Measurements from ENCODE around the gene MGA. TPM values are rescaled to one million over a fixed set of nuclear protein-coding genes. Genes with fewer than 3 reads are reported as not detected.

MGA gene
- total RNA-seq, 1 experiment from 2014 or later = 21.4 TPM

DNA sequence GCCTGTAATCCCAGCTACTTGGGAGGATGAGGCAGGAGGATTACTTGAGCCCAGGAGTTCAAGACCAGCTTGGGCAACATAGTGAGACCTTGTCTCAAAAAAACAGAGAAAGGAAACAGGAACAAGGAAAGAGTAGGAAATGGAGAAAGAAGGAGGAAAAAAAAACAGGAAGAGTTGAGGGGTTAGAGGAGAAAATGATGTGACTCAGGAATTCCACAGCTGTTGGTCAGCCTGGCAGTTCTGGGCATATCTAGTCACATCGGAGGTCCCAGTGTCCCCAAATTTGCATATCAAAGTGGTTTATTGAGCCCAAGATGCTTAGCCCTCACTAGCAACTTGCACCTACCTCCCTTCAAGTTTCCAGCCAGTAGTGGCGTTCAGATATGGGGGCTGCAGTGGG is 148.9 kb downstream of the MGA start:
- peak; percentile 21 for DNase-seq
- no peaks in the 10 kb centered on the region; the same call in 1 of the 2 replicates for H3K36me3 ChIP-seq (replicated peaks; ENCODE audit: control insufficient read depth, insufficient read depth, low read length)
- H3K27me3 ChIP-seq (ENCODE audit: control insufficient read depth, insufficient read depth, low read length) = no peaks in the 10 kb centered on the region
- no peak overlapping the region for H3K4me3 ChIP-seq (ENCODE audit: insufficient read depth, low read depth, low read length)

DNA sequence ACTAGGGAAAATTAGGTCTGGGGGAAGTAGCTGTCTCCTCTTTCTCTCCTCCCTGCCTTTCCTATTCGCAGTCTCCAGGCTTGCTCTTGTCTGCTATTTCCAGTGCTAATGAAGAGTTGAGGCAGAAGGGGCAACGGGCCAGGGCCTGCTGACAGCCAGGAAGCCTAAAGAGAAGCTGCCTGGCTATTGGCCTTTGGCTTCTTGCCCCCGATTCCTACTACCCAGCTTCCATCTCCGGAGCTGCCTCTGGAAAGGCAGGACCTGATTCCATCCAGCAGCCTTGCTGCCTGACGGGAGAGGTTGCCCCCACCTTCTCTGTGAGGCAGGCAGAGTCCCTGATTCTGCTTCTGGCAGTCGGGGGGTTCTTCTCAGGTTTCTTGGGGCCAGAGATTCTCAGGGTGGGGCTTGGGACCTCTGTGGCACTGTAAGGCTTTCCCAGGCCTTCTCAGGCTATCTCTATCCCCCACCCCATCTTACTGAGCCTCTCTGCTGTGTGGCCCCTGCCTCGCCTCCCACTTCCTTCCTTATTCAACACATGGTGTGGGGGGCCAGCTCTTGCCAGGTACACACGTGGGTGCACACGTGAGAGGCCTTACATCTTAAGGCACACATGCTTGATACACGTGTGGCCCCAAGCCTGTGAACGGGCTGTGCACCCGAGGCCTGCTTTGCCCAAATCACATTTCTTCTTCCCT is 149.5 kb downstream of the MGA start:
- peak; percentile 16 for DNase-seq
- Histone ChIP-seq H3K36me3 (replicated peaks; ENCODE audit: control insufficient read depth, insufficient read depth, low read length) (no peaks in the 10 kb centered on the region; the same call in 1 of the 2 replicates), H3K4me3 (ENCODE audit: insufficient read depth, low read depth, low read length) (no peak overlapping the region), H3K27me3 (ENCODE audit: control insufficient read depth, insufficient read depth, low read length) (no peaks in the 10 kb centered on the region)

DNA sequence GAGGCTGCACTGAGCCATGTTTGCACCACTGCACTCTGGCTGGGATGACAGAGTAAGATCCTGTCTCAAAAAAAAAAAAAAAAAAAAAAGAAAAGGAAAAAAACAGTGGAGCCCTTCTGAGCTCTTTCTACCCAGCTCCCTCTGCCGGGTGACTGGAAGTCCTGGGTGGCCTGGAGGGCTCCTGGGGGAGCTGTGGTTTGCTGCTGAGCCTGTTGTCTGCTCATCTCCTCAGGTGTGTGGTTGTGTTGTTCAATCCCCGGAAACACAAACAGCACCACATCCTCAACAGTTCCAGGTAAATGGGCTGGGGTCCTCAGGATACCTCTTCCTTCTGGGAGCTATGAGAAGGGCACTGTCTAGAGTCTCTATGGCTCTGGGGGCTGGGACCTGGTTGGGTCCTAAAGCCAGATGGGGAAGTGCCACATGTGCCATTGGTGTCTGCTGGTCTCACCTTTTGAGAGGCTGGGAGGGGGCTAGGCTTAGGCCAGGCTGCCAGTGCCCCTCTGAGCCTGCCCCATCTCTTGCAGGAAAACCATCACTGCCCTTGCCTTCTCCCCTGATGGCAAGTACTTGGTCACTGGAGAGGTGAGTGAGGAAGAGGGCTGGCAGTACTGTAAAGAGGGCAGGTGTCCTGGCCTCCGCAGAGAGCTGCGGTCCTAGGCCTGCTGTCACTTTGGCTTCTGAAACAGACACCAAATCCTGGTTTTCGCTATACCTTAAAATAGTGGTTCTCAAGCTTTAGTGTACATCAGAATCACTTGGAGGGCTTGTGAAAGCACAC is 150.6 kb downstream of the MGA start:
- H3K4me3 ChIP-seq (ENCODE audit: insufficient read depth, low read depth, low read length) = no peak overlapping the region
- H3K27me3 ChIP-seq (ENCODE audit: control insufficient read depth, insufficient read depth, low read length) = no peaks in the 10 kb centered on the region
- no peaks in the 10 kb centered on the region; the same call in 1 of the 2 replicates for H3K36me3 ChIP-seq (replicated peaks; ENCODE audit: control insufficient read depth, insufficient read depth, low read length)
- no peak for DNase-seq

DNA sequence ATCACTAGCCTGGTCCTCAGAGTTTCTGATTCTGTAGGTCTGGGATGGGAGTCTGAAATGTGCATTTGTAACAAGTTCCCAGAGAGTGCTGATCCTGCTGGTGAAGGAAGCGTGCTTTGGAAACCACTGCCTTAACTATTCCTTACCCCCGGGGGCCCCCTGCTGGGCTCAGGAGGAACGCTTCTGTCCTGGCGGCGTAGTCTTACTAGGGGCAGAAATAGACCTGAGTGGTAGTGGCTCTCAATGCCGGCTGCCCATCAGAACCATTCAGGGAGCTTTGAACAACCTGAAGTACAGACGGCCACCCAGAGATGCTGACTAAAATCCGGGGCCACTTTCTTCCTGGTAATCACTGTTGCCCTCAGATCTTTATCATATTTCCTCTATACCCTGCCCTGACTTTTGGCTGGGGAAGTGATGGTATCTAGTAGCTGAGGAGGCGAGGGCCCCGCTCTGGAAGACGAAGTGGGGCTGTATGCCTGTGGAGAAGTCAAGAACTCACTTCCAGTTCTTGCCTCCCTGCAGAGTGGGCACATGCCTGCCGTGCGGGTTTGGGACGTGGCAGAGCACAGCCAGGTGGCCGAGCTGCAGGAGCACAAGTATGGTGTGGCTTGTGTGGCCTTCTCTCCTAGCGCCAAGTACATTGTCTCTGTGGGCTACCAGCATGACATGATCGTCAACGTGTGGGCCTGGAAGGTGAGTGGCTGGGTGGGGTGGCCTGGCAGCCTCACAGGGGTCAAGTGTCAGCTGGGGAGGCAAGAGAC is 151.4 kb downstream of the MGA start:
- Histone ChIP-seq H3K36me3 (replicated peaks; ENCODE audit: control insufficient read depth, insufficient read depth, low read length) (no peaks in the 10 kb centered on the region; the same call in 1 of the 2 replicates), H3K4me3 (ENCODE audit: insufficient read depth, low read depth, low read length) (no peak overlapping the region), H3K27me3 (ENCODE audit: control insufficient read depth, insufficient read depth, low read length) (no peaks in the 10 kb centered on the region)
- peak; percentile 95 for DNase-seq

DNA sequence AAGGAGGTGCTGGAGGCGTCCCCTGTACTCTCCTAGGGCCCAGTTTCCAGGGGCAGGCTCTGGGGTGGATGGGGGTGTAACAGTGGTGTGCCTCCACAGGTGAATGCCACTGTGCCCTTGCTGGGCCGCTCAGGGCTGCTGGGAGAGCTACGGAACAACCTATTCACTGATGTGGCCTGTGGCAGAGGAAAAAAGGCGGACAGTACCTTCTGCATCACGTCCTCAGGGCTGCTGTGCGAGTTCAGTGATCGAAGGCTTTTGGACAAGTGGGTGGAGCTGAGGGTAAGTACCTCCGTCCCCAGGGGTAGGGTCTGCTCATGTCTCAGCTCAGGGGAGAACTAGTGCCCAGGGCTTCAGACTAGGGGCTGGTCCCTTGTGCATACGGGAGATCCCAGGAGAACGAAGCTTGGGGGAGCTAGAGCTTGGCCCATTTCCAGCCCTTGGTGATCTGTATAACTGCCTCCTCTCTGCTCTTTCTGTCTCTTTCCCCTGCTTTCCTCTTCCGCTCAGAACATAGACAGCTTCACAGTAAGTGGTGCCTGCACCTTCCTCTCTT is 152.7 kb downstream of the MGA start:
- Histone ChIP-seq H3K36me3 (replicated peaks; ENCODE audit: control insufficient read depth, insufficient read depth, low read length) (no peaks in the 10 kb centered on the region; the same call in 1 of the 2 replicates), H3K4me3 (ENCODE audit: insufficient read depth, low read depth, low read length) (no peak overlapping the region), H3K27me3 (ENCODE audit: control insufficient read depth, insufficient read depth, low read length) (no peaks in the 10 kb centered on the region)
- no peak for DNase-seq

DNA sequence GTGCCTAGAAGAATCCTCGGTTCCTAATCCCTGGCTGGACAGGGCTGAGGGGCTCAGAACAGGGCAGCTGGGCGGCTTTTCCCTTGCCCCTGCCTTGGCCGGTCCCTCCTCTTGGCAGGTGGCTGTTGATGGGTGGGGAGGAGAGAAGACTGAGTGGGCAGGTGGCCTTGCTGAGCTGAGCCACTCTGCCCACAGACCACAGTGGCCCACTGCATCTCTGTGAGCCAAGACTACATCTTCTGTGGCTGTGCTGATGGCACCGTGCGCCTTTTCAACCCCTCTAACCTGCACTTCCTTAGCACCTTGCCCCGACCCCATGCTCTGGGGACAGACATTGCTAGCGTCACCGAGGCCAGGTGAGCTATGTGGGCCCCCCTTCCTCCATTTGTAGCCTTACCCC is 153.2 kb downstream of the MGA start:
- H3K4me3 ChIP-seq (ENCODE audit: insufficient read depth, low read depth, low read length) = no peak overlapping the region
- no peak for DNase-seq
- no peaks in the 10 kb centered on the region for H3K27me3 ChIP-seq (ENCODE audit: control insufficient read depth, insufficient read depth, low read length)
- no peaks in the 10 kb centered on the region; the same call in none of the 2 replicates for H3K36me3 ChIP-seq (replicated peaks; ENCODE audit: control insufficient read depth, insufficient read depth, low read length)

DNA sequence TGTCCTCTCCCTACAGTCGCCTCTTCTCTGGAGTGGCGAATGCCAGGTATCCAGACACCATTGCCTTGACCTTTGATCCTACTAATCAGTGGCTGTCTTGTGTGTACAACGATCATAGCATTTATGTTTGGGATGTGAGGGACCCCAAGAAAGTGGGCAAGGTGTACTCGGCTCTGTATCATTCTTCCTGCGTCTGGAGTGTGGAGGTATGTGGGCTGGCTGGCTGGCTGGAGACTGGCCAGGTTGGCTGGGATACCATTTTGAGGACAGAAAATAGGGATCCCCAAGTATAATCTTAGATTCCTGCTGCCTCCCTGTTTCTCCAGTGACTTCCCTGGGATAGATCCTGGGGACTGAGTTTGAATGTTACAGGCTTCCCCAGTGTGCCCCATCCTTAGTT is 154.3 kb downstream of the MGA start:
- Histone ChIP-seq H3K4me3 (ENCODE audit: insufficient read depth, low read depth, low read length) (no peak overlapping the region), H3K36me3 (replicated peaks; ENCODE audit: control insufficient read depth, insufficient read depth, low read length) (peaks cover 1% of the 10 kb centered on the region), H3K27me3 (ENCODE audit: control insufficient read depth, insufficient read depth, low read length) (no peaks in the 10 kb centered on the region)
- DNase-seq = no peak

DNA sequence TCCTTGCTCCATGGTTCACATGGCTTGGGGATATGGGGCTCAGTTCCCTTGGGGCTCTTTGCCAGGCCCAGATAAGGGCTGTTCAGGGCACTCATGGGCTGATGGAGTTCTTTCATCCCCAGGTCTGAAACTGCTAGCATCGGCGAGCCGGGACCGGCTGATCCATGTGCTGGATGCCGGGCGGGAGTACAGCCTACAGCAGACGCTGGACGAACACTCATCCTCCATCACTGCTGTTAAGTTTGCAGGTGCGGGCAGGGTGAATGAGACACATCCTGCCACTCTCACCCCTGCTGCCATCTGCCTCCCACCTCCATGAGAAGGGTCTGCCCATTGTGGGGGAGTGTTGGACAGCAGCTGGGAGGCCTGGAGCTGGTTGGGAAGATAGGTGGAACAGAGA is 156.6 kb downstream of the MGA start:
- Histone ChIP-seq H3K36me3 (replicated peaks; ENCODE audit: control insufficient read depth, insufficient read depth, low read length) (peaks cover 1% of the 10 kb centered on the region), H3K27me3 (ENCODE audit: control insufficient read depth, insufficient read depth, low read length) (no peaks in the 10 kb centered on the region)
- DNase-seq = no peak

DNA sequence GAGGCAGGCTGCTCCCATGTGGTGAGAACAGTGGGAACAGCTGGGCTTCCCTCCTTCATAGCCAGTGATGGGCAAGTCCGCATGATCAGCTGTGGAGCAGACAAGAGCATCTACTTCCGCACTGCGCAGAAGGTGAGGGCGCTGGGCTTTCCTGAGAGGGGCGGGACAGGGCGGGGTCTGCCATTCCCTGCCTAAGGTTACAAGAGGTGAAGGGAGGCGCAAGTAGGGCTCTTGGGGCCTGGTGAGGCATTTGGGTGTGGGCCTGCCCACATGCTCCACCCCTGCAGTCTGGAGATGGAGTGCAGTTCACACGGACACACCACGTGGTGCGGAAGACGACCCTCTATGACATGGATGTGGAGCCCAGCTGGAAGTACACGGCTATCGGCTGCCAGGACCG is 157.1 kb downstream of the MGA start:
- Histone ChIP-seq H3K36me3 (replicated peaks; ENCODE audit: control insufficient read depth, insufficient read depth, low read length) (peaks cover 1% of the 10 kb centered on the region), H3K27me3 (ENCODE audit: control insufficient read depth, insufficient read depth, low read length) (no peaks in the 10 kb centered on the region), H3K4me3 (ENCODE audit: insufficient read depth, low read depth, low read length) (no peak overlapping the region)
- DNase-seq = no peak

More for the DNA sequence above, 156.6 kb downstream of the MGA start:
- no peak overlapping the region for H3K4me3 ChIP-seq (ENCODE audit: insufficient read depth, low read depth, low read length)

DNA sequence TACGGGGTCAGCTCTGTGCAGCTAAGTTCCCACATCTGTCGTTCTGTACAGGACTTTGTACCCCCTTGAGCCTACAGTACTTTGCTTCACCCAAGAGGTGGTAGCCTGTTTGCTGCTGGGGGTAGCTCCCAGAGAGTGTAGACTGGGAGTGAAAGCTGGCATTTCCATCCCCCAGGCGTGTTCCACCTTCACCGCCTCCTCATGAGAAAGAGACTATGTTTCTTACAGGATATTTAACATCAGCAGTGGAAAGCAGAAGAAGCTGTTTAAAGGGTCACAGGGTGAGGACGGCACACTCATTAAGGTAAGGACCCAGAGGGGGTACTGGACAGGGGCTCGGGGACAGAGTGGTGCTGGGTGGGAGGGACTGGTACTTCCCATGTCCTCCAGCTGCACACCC is 157.6 kb downstream of the MGA start:
- Histone ChIP-seq H3K27me3 (ENCODE audit: control insufficient read depth, insufficient read depth, low read length) (no peaks in the 10 kb centered on the region), H3K4me3 (ENCODE audit: insufficient read depth, low read depth, low read length) (no peak overlapping the region), H3K36me3 (replicated peaks; ENCODE audit: control insufficient read depth, insufficient read depth, low read length) (peaks cover 1% of the 10 kb centered on the region)
- no peak for DNase-seq

DNA sequence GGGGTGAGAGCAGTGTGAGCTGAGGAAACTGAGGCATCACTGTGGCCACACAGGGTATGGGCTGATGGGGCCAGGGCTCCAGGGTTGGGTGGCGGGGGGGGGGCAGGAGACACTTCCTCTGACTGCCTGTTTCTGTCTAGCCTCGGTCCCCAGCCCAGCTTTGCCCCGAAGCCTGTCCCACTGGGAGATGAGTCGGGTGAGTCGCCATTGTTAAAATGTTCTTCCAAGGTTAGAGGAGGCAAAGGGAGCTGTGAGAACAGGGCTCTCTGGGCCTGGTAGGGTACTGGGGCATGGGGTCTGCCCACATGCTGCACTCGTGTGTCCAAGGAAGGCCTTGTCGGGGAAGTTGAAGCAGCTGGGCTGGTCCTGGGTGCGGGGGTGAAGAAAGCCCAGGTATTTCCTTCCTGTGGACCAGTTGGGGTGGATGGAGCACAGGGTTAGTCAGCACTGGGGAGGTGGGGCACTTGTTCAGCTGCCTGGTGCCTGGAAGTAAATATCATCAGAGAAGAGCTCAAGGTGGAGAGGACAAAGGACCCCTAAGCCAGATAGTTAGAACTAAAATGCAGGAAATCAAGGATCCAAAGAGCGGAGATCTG is 159.3 kb downstream of the MGA start:
- no peak for DNase-seq
- no peak overlapping the region for H3K4me3 ChIP-seq (ENCODE audit: insufficient read depth, low read depth, low read length)
- peaks cover 1% of the 10 kb centered on the region for H3K36me3 ChIP-seq (replicated peaks; ENCODE audit: control insufficient read depth, insufficient read depth, low read length)
- H3K27me3 ChIP-seq (ENCODE audit: control insufficient read depth, insufficient read depth, low read length) = no peaks in the 10 kb centered on the region

DNA sequence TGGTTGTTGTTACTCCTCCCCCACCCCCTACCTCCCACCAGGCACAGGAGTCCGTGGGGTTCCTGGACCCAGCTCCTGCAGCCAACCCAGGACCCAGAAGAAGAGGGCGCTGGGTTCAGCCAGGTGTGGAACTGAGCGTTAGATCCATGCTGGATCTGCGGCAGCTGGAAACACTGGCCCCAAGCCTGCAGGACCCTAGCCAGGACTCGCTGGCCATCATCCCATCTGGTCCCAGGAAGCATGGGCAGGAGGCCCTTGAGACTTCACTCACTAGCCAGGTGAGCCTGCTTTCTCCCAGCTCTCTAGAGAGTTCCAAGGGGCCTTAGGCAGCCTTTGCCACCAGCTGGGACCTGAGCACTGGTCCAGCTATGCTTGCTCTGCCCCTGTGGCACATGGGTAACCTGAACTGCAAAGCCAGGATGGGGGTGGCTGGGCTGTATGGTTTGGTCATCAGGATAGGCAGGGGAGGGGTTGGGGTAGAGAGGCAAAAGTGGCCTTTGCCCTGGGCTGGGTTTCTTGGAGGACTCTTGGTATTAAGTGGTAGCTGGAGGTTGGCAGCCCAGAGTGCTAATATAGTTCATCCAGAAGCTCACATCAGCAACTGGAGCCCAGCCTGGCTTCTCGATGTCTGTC is 160.7 kb downstream of the MGA start:
- Histone ChIP-seq H3K4me3 (ENCODE audit: insufficient read depth, low read depth, low read length) (no peak overlapping the region), H3K36me3 (replicated peaks; ENCODE audit: control insufficient read depth, insufficient read depth, low read length) (peaks cover 1% of the 10 kb centered on the region), H3K27me3 (ENCODE audit: control insufficient read depth, insufficient read depth, low read length) (no peaks in the 10 kb centered on the region)
- DNase-seq = no peak

DNA sequence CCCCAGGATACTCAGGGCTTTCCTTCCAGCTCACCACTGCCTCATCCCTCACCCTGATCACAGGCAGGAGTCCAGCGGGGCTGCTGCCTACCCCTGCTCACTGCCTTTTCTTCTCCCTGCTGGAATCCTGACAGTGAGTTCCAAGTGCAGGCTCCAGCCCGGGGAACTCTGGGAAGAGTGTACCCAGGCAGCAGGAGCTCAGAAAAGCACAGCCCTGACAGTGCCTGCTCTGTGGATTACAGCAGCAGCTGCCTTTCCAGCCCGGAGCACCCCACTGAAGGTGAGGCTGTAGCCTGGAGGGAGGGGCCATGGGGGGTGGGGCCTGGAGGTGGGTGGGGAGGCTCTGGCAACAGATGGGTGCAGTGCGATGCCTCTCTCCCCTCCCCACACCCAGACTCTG is 161.6 kb downstream of the MGA start:
- DNase-seq = no peak
- peaks cover 1% of the 10 kb centered on the region for H3K36me3 ChIP-seq (replicated peaks; ENCODE audit: control insufficient read depth, insufficient read depth, low read length)
- no peaks in the 10 kb centered on the region for H3K27me3 ChIP-seq (ENCODE audit: control insufficient read depth, insufficient read depth, low read length)
- H3K4me3 ChIP-seq (ENCODE audit: insufficient read depth, low read depth, low read length) = no peak overlapping the region

DNA sequence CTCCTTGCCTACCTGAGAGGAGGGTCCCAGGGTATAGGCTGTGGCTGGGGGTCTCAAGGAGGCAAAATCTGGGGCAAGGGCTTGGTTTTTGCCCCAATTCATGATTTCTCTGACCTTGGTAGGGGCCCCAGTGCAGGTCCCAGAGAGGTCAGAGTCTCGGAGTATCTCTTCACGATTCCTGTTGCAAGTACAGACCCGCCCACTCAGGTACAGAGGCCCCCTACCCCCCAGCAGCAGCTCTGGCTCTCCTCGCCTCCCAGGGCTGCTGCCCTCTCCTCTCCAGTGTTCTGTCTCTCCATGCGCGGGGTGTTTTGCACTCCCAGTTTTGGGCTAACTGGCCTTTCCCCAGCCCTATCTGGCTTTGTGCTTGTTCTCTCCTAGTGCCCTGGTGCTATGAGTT is 162.3 kb downstream of the MGA start:
- no peaks in the 10 kb centered on the region for H3K27me3 ChIP-seq (ENCODE audit: control insufficient read depth, insufficient read depth, low read length)
- DNase-seq = no peak
- H3K36me3 ChIP-seq (replicated peaks; ENCODE audit: control insufficient read depth, insufficient read depth, low read length) = peaks cover 1% of the 10 kb centered on the region
- H3K4me3 ChIP-seq (ENCODE audit: insufficient read depth, low read depth, low read length) = no peak overlapping the region
